Spinal cord (tissue), 10 donors: ENCODE measurements around the gene ADIPOQ. TPM values are rescaled to one million over a fixed set of nuclear protein-coding genes. Genes with fewer than 3 reads are reported as not detected.
"Not testable (repeated sequence)": the region's sequence is repeated elsewhere in the genome, so short reads cannot be mapped to it uniquely, and the experiment has no call there.

ENCODE experiments used
- DNase-seq, 6 donors: peaks; one replicate each; pipeline versions ENCODE4 v3.0.0 to v3.0.0-alpha.2; 2013 to 2015; ENCODE audit warnings: low spot score in 6 of 6, low read depth in 4 of 6
- H3K27ac ChIP-seq: one replicate; pipeline ENCODE4 v1.5.1; 2013; ENCODE audit warnings: low read depth, low read length, control low read depth
- H3K27me3 ChIP-seq: one replicate; pipeline ENCODE4 v1.6.1; 2013; ENCODE audit warnings: low read length; ENCODE audit not compliant: control insufficient read depth, insufficient read depth
- H3K36me3 ChIP-seq: one replicate; pipeline ENCODE4 v1.6.1; 2013; ENCODE audit warnings: low read length; ENCODE audit not compliant: control insufficient read depth, insufficient read depth
- H3K4me1 ChIP-seq: one replicate; pipeline ENCODE4 v1.6.1; 2013; ENCODE audit warnings: low read length; ENCODE audit not compliant: control insufficient read depth, insufficient read depth
- H3K4me3 ChIP-seq: one replicate; pipeline ENCODE4 v1.5.1; 2013; ENCODE audit warnings: low read depth, low read length, control low read depth
- H3K9me3 ChIP-seq: one replicate; pipeline ENCODE4 v1.6.1; 2013; ENCODE audit warnings: low read length; ENCODE audit not compliant: control insufficient read depth, insufficient read depth
- WGBS: methylation state at CpG from one replicate; pipeline ENCODE4 v1.1.5; 2013; ENCODE audit warnings: missing lambda C conversion rate; ENCODE audit not compliant: insufficient coverage; 5-methylcytosine and 5-hydroxymethylcytosine counted together
- polyA plus RNA-seq, 2 donors: library from polyadenylated mRNA; unstranded; fragments of 120-200 nt; gene quantifications; one replicate each; pipeline ENCODE4 v1.2.1, GENCODE V29; 2013; ENCODE audit not compliant: insufficient read length in 2 of 2
- total RNA-seq, 2 donors: library from RNA; depleted of rRNA in 1 of 2; stranded (reverse); fragments of 120-200 nt in 1 of 2; fragments of >200 nt in 1 of 2; gene quantifications; one replicate each; pipeline versions ENCODE4 v1.2.3 to v1.2.4, GENCODE V29; 2013 to 2014
- donor health status: healthy.

ADIPOQ gene
- total and polyA plus RNA-seq, 4 donors: under 0.01 to 0.08 TPM; not detected in 2

DNA sequence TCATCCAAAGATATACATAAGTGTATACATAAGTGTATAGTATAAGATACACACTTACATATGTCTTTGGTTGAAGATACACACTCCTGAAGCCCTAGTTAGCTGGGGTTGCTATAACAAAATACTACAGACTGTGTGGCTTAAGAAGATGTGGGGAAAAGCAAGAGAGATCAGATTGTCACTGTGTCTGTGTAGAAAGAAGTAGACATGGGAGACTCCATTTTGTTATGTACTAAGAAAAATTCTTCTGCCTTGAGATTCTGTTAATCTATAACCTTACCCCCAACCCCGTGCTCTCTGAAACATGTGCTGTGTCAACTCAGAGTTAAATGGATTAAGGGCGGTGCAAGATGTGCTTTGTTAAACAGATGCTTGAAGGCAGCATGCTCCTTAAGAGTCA, 50.6 kb downstream of the ADIPOQ start:
- not testable (repeated sequence) for H3K9me3 ChIP-seq, H3K36me3 ChIP-seq, H3K27me3 ChIP-seq, H3K4me3 ChIP-seq, H3K4me1 ChIP-seq, H3K27ac ChIP-seq, DNase-seq
- no CpG with 5 or more reads among the region's 2 CpGs for WGBS

- Histone ChIP-seq H3K27me3 (no peaks in the 10 kb centered on the region), H3K4me3 (no peak overlapping the region), H3K27ac (no peak overlapping the region), H3K36me3 (no peaks in the 10 kb centered on the region), H3K9me3 (no peaks in the 10 kb centered on the region), H3K4me1 (no peaks in the 10 kb centered on the region)
- 95% methylated on average over 3 of the region's 5 CpGs for WGBS
- no peak for DNase-seq
These were observed 52.9 kb downstream of the ADIPOQ start for GRCh38 chr3:186895406-186895805.

- no peaks in the 10 kb centered on the region for H3K27me3 ChIP-seq
- H3K4me3 ChIP-seq: no peak overlapping the region
- no peaks in the 10 kb centered on the region for H3K36me3 ChIP-seq
- 91% methylated on average over 3 of the region's 4 CpGs for WGBS
- no peak overlapping the region for H3K27ac ChIP-seq
- no peaks in the 10 kb centered on the region for H3K4me1 ChIP-seq
- no peaks in the 10 kb centered on the region for H3K9me3 ChIP-seq
- no peak for DNase-seq
These were observed 53.5 kb downstream of the ADIPOQ start for GRCh38 chr3:186896006-186896405.

DNA sequence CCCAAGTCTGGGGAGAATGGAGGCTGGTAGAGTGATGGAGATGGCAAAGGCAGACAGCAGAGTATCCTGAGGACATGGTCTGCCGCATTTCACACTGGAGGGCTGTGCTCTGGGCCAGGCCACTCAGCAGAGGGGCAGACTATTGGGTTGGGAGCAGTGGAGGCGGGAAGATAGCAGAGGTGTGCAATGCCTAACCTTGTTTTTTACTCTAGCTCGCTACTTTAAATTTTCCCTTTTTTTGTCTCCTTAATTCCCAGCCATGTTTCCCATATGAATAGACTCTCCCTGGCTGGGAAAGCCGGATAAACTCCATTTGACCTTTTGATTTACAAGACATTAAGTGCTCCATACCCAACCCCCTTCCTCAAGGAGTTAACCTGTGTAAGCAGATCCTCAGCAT, 54.4 kb downstream of the ADIPOQ start:
- WGBS: 49% methylated on average over 4 of the region's 4 CpGs
- H3K27ac ChIP-seq: no peak overlapping the region
- H3K9me3 ChIP-seq: no peaks in the 10 kb centered on the region
- H3K27me3 ChIP-seq: no peaks in the 10 kb centered on the region
- no peaks in the 10 kb centered on the region for H3K4me1 ChIP-seq
- H3K36me3 ChIP-seq: no peaks in the 10 kb centered on the region
- no peak overlapping the region for H3K4me3 ChIP-seq
- DNase-seq: no peak

GRCh38 chr3:186901135-186901734, 58.7 kb downstream of the ADIPOQ start:
- Histone ChIP-seq H3K9me3 (no peaks in the 10 kb centered on the region), H3K27me3 (no peaks in the 10 kb centered on the region), H3K36me3 (no peaks in the 10 kb centered on the region), H3K4me1 (no peaks in the 10 kb centered on the region), H3K27ac (no peak overlapping the region), H3K4me3 (no peak overlapping the region)
- DNase-seq: no peak
- no CpG with 5 or more reads among the region's 1 CpG for WGBS

GRCh38 chr3:186902154-186902553, 59.6 kb downstream of the ADIPOQ start:
- Histone ChIP-seq H3K27me3 (no peaks in the 10 kb centered on the region), H3K4me3 (no peak overlapping the region), H3K9me3 (no peaks in the 10 kb centered on the region), H3K4me1 (no peaks in the 10 kb centered on the region), H3K27ac (no peak overlapping the region), H3K36me3 (no peaks in the 10 kb centered on the region)
- WGBS: no CpG with 5 or more reads among the region's 3 CpGs
- DNase-seq: no peak

DNA sequence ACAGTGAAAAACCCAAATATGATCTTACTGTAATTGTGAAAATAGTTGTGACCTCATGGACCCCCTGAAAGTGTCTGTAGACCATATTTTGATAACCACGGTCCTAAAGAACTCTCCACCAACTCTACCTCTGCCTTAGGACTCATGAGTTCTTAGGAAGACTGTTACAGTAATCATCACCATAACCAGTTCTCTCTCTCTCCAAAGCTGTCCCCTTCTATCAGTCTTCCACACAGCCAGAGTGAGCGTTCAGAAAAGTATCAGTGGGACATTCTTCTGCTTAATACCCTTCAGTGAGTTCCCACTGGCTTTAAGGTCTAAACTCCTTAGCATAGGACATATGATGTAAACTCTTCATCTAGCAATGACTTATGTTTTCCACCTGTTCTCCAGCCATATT, 60.2 kb downstream of the ADIPOQ start:
- DNase-seq: no peak
- Histone ChIP-seq H3K36me3 (no peaks in the 10 kb centered on the region), H3K27ac (no peak overlapping the region), H3K27me3 (no peaks in the 10 kb centered on the region), H3K4me1 (no peaks in the 10 kb centered on the region), H3K4me3 (no peak overlapping the region), H3K9me3 (no peaks in the 10 kb centered on the region)
- 95% methylated on average over 2 of the region's 2 CpGs for WGBS

- H3K4me3 ChIP-seq, H3K27me3 ChIP-seq, H3K27ac ChIP-seq, H3K36me3 ChIP-seq, H3K9me3 ChIP-seq, H3K4me1 ChIP-seq, DNase-seq: not testable (repeated sequence)
- WGBS: no CpG with 5 or more reads among the region's 2 CpGs
These were observed 61.2 kb downstream of the ADIPOQ start for GRCh38 chr3:186903676-186904075.

DNA sequence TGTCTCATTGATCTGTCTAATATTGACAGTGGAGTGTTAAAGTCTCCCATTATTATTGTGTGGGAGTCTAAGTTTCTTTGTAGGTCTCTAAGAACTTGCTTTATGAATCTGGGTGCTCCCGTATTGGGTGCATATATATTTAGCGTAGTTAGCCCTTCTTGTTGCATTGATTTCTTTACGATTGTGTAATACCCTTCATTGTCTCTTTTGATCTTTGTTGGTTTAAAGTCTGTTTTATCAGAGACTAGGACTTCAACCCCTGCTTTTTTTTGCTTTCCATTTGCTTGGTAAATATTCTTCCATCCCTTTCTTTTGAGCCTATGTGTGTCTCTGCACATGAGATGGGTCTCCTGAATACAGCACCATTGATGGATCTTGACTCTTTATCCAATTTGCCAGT, 64.6 kb downstream of the ADIPOQ start:
- H3K27me3 ChIP-seq, H3K27ac ChIP-seq, DNase-seq, H3K36me3 ChIP-seq, H3K4me3 ChIP-seq, H3K4me1 ChIP-seq, H3K9me3 ChIP-seq: not testable (repeated sequence)
- no CpG with 5 or more reads among the region's 3 CpGs for WGBS
